ENCODE data around the gene DYNC1I1. TPM values are rescaled to one million over a fixed set of nuclear protein-coding genes. Genes with fewer than 3 reads are reported as not detected.

Gene DYNC1I1
- 0.28 and 0.83 TPM in 2 replicates for total RNA-seq

DNA sequence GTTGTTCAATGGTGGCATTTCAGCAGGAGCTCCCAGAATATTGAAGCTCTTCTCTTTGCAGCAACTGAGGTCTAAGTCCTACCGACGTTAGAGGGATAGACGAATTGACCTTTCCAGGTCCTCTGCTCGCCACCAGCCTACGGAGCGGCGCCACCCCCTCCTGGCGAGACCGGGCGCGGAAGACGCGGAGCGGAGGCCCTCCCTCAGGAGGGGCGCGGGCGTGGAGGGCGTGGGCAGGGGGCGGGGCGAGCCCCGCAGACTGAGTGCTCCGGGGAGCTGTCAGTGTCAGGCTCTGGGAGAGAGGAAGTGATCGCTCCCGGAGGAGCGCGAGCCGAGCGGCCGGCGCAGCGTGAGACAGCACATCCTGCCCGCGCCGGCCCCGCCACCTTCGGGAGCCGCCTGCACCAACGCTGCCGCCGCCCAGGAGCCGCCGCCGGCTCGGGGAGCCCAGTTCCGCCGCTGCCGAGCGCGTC is at the start of gene DYNC1I1:
DYNC1I1 (plus strand) TSS at position 257 of the 473 bp plus-strand sequence. CDS start 32,176 bp downstream, outside the sequence.

Other genes with a start within 250 kb of the DYNC1I1 start
- gene PDK4, start 176.0 kb upstream of the DYNC1I1 start, total RNA-seq, result 13.1 and 16.2 TPM in 2 replicates